GM21529 (cell line): ENCODE measurements around the gene SLC17A8.

ENCODE experiments used
- ATAC-seq: cut with Tn5 transposase; IDR thresholded peaks from one replicate; pipeline ENCODE4 v1.9.1; 2021; ENCODE audit not compliant: unreplicated experiment

The SLC17A8 gene

GRCh38 chr12:100368066-100368465 is 11.2 kb downstream of the SLC17A8 start:
- ATAC-seq, result no peak

DNA sequence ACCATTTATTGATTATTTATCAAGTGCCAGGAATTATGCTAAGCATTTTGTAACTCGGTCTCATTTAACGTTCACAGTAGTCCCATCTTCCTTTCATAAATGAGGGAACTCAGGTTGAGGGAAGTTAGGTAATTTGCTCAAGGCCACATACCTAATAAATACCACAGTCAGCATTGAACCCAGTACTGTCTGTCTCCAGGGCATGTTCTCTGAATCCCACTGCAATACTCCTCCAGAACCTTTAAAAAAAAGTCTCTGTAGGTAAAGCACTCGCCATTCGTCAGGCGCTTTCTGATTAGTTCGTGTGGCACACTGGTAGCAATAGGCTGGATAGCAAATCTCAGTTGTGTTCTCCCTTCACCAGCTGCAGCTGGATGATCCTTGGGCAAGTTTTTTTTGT is 14.3 kb downstream of the SLC17A8 start:
- no peak for ATAC-seq

DNA sequence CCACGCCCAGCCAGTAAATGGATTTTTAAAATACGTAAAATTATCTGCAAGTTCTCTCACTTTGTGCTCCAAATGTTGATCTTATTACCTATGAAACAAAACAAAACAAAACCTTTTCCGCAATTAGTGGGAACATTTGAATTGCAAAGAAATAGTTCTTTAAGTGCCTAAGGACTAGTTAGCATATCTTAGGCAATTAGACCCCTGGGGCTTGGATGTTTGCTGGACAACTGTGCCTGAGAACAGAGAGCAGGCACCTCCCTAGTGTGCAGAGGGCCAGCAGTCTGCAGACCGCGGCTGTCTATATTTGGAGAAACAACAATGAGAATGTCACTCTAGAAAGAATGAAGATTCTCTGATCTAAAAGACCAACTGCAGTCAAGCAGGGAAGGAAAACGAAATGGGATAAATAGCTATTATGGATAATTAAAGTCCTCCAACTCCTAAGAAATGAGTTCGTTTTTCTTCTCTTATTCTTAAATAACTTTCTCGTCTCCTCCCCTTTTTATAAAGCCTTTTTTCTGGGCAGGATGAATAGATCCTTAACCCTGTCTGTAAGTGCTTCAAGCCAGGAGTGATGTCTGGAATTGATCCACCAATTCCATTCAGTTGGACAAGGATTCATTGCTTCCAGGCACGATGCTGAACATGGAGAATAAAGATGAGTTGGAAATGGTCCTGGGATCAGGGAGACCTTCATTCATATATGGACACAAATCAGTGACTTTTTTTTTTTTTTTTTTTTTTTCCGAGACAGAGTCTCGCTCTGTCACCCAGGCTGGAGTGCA is 16.2 kb downstream of the SLC17A8 start:
- ATAC-seq, result no peak

DNA sequence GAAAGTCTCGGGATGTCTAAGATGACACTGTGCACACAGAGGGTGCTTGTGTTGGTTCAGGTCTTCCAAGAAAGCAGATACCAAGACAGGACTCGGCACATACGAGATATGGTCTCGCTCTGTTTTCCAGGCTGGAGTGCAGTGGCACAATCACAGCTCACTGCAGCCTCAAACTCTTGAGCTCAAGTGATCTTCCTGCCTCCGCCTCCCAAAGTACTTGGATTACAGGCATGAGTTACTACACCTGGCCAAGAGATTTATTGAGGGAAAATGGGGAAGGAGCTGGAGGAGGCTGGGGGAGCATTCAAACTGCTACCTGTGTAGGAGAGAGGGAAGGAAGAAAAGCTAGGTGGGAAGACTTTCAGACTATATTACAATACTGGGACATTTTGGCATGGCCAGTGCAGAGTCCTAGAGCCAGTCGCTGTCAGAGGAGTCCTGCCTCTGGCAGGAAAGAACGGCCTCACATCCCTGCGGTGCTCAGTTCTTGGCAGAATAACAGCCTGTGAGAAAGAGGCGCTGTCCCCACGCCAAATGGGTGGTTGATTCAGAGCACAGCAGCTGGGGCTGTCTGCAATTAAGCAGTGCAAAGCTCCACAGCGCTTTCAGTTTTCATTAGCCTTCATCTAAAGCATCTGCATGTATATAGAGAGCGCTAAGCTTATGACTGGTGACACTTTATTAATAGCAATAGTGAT is 18.3 kb downstream of the SLC17A8 start:
- ATAC-seq, result no peak

- ATAC-seq, result no peak
These were observed 19.3 kb downstream of the SLC17A8 start for GRCh38 chr12:100376161-100376560.

GRCh38 chr12:100381379-100381778 is 24.5 kb downstream of the SLC17A8 start:
- ATAC-seq, result no peak

DNA sequence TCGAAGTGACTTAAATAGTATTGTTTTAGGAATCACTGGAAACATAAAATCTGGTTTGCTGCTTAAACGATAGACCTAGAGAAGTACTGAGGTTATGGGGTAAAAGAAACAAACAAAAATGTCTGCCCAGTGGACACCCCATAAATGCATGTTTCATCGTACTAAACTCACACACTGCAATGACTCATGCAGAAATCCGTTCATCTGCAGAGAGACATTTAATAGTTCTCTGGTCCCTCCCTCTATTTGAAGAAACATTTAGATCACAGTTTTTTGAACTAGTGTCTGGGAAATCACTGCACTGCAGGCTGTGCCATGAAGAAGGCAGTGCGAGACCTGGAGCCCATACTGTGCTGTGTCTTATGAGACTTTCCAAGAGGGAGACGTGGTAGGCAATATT is 25.5 kb downstream of the SLC17A8 start:
- no peak for ATAC-seq

GRCh38 chr12:100383586-100384558 is 27.0 kb downstream of the SLC17A8 start:
- ATAC-seq, result no peak

DNA sequence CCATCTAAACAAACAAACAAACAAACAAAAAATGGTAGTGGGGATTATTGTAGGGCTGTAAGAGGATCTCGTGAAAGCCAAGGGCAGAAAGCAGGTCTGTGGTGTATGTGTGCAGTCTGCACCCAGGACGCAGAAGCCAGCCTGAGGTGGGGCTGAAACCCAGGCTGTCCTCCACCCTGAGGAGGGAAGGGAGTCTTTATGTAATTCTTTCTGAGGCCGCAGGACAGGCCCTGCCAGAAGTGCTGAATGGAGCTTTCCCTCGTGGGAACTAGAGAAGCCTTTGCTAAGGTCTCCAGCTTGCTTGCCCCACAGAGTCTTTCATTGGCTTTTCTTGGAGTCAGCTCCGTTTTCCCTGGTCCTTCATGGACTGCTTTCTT is 27.7 kb downstream of the SLC17A8 start:
- no peak for ATAC-seq

DNA sequence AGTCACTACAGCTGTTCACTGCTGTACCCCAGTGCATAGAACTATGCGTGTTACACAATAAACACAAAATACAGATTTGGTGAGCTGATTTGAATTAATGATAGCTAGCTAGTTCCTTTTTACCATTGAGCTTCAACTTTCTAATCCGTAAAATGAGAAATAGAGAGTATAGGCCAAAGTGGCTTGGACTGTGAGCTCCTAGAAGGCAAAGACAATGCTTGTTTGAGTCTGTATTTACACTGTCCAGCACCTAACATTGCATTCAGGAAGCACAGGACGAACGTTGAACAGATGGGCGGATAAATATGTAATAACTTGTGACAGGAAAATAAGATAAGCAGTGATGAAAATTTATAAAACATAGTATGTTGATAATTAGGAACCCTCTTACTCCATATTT is 31.5 kb downstream of the SLC17A8 start:
- ATAC-seq, result no peak

GRCh38 chr12:100391856-100392255 is 35.0 kb downstream of the SLC17A8 start:
- ATAC-seq, result no peak

DNA sequence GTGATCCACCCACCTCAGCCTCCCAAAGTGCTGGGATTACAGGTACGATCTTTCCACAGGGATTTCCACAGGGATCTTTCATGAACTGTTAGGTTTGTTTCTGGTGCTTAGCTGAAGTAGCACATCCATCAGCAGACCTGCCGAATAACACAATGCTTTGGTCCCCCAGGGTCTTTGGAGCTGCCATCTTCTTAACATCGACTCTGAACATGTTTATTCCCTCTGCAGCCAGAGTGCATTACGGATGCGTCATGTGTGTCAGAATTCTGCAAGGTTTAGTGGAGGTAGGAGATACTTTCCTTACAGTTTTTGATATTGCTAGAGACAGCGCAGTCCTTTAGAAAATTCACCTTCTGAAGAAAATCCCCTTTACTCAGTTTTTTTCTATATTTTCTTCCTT is 36.3 kb downstream of the SLC17A8 start:
- ATAC-seq, result no peak

DNA sequence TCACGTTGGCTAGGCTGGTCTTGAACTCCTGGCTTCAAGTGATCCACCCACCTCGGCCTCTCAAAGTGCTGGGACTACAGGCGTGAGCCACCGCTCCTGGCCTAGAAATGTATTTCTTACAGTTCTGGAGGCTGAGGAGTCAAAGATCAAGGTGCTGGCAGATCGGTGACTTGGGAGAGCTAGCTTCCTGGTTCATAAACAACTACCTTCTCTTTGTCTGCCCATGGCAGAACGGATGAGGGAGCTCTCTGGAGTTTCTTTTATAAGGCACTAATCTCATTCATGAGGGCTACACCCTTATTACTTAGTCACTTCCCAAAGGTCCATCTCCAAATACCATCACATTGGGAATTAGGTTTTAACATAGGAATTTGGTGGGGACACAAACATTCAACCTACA is 38.9 kb downstream of the SLC17A8 start:
- ATAC-seq, result no peak

- no peak for ATAC-seq
These were observed 41.4 kb downstream of the SLC17A8 start for GRCh38 chr12:100398307-100398706.

DNA sequence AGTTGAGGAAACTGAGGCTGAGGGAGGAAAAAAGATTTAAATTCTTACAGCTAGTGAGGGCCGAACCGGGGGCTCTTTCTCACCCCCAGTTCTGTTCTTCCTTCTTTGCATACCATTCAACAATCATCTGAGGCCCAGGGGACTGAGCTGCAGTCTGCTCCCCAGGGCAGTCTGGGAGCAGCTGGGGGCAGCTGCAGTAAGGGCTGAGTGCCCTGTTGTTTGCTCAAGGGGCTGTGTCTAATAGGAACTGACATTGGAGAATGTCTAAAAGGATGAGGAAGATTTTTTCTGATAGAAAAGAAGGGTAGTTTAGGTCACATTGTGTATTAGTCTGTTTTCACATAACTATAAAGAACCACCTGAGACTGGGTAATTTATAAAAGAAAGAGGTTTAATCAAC is 42.2 kb downstream of the SLC17A8 start:
- ATAC-seq, result no peak

GRCh38 chr12:100401660-100402059 is 44.8 kb downstream of the SLC17A8 start:
- no peak for ATAC-seq

- ATAC-seq, result no peak
These were observed 45.9 kb downstream of the SLC17A8 start for GRCh38 chr12:100402763-100403162.

DNA sequence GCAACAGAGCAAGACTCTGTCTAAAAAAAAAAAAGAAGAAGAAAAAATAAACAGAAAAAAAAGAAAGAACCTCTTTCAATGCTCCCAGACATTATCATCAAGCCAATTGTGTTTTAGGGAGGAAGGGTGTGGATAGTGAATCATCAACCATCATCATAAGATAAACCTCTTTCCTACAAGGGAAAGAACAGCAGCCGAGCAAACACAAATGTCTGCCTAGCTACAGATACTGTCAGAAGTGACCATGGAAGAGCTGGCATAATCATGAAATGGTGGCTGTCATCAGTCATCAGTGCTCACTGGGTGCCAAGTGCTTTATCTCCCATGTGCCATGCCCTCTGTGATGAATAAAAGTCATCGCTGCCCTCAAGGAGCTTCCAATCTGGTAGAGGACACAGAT is 46.6 kb downstream of the SLC17A8 start:
- ATAC-seq, result no peak

GRCh38 chr12:100404769-100405407 is 48.0 kb downstream of the SLC17A8 start:
- ATAC-seq, result peak; percentile 93

GRCh38 chr12:100413001-100413400 is 56.1 kb downstream of the SLC17A8 start:
- ATAC-seq, result no peak

DNA sequence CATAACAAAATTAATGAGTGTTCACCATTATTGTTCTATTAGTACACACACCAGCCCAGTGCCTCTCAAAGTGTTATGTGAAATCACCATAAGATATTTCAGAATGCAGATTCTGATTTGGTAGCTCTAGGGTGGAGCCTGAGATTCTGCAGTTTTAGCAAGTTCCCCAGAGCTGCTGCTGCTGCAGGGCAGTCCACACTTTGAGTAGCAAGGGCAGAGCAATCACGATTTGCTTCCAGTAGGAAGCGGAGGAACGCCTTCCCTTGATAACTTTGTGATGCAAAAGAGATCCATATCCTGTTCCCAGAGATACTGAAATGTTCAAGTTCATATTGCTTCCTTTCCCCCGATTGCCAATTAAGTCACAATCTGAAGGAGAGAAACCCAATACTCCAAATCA is 57.9 kb downstream of the SLC17A8 start:
- no peak for ATAC-seq
